ENCODE results near the gene RASGEF1B.

Gene RASGEF1B

DNA sequence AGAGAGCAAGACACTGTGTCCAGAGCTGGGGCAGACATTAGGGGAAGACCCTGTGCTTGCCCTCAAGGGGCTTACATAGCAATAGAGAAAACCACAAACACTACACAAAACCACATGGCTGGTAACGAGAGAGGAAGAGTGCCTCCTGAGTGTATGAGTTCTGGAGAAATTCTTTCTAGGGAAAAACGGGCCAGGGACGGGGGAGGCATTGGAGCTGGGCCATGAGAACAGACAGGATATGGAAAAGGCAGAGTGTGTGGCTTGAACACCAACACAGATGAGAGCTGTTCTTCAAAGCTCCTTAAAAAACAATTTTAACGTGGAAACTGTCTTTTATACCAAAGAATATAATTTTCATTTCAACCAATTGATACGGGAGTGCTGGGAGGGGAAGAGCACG is 42.7 kb downstream of the RASGEF1B start:
- H3K4me3 ChIP-seq (ENCODE audit: low read depth, low read length) = no peak overlapping the region
- TF ChIP-seq, protein P1, sequence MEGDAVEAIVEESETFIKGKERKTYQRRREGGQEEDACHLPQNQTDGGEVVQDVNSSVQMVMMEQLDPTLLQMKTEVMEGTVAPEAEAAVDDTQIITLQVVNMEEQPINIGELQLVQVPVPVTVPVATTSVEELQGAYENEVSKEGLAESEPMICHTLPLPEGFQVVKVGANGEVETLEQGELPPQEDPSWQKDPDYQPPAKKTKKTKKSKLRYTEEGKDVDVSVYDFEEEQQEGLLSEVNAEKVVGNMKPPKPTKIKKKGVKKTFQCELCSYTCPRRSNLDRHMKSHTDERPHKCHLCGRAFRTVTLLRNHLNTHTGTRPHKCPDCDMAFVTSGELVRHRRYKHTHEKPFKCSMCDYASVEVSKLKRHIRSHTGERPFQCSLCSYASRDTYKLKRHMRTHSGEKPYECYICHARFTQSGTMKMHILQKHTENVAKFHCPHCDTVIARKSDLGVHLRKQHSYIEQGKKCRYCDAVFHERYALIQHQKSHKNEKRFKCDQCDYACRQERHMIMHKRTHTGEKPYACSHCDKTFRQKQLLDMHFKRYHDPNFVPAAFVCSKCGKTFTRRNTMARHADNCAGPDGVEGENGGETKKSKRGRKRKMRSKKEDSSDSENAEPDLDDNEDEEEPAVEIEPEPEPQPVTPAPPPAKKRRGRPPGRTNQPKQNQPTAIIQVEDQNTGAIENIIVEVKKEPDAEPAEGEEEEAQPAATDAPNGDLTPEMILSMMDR (IDR thresholded peaks at IDR 0.05; ENCODE audit: low read depth, low read length) = no peak

DNA sequence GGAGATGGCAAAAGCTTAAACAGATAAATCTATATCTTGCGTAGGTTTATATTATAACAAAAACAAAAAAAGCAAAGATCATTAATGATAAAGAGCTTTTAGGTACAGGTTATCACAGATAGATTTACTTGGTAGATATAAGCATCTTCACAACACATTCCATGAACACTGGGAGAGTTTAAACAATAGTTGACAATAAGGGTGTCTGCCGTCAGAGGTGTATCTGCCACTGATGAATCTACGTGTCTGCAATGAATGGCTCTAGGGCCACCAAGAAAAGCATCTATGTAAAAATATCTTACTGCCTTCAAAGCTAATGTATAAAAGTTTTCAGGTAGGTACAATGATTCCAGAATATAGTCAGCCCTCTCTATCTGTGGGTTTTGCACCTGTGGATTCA is 43.7 kb downstream of the RASGEF1B start:
- H3K4me3 ChIP-seq (ENCODE audit: low read depth, low read length) = no peak overlapping the region
- TF ChIP-seq, protein P1 (IDR thresholded peaks at IDR 0.05; ENCODE audit: low read depth, low read length) = no peak

DNA sequence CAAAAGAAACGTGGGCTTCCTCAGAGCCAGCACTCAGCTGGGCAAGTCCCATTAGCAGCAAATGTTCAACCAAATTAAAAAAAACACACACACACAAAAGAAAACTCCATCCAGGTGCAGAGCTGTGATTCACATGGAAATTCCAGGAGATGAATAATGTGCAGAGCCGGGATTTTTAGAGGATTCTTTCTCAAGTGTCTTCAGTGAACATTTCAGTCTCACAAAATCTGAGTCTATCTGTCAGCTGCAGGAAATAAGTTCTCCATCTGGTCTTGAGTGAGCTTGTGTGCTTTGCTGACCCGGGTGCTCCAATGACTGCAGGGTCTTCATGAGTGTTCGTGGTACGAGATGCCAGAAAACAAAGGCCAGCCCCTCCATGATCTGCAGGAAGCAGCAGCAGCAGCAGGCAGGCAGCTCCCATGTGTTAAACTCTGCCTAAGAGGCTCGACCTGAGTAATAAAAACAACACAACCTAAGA is 44.3 kb downstream of the RASGEF1B start:
- TF ChIP-seq, protein P1 (IDR thresholded peaks at IDR 0.05; ENCODE audit: low read depth, low read length) = no peak
- no peak overlapping the region for H3K4me3 ChIP-seq (ENCODE audit: low read depth, low read length)

DNA sequence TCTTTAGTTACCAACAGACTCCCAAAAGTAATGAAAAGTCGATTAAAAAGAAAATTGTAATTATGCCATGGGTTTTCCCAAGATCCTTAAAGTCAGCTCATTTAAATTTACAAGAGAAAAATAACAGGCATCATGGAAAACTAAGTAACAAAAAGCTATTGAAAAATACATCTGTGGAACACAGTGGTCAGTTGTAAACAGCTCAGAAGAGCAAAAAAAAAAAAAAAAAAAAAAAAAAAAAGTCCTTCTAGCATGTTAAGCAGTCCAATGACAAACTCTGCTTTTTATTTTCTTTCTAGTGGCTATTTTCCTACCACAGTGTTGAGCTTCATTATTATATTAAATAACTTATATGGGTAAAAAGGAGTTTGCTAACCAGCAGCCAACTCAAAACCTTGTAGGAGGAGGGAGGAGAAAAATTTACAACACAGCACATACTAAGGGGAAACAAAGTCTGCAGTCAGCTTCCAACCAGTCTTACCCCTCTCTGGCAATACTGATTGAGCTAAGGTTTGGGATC is 44.9 kb downstream of the RASGEF1B start:
- no peak overlapping the region for H3K4me3 ChIP-seq (ENCODE audit: low read depth, low read length)
- TF ChIP-seq, protein P1 (IDR thresholded peaks at IDR 0.05; ENCODE audit: low read depth, low read length) = no peak

DNA sequence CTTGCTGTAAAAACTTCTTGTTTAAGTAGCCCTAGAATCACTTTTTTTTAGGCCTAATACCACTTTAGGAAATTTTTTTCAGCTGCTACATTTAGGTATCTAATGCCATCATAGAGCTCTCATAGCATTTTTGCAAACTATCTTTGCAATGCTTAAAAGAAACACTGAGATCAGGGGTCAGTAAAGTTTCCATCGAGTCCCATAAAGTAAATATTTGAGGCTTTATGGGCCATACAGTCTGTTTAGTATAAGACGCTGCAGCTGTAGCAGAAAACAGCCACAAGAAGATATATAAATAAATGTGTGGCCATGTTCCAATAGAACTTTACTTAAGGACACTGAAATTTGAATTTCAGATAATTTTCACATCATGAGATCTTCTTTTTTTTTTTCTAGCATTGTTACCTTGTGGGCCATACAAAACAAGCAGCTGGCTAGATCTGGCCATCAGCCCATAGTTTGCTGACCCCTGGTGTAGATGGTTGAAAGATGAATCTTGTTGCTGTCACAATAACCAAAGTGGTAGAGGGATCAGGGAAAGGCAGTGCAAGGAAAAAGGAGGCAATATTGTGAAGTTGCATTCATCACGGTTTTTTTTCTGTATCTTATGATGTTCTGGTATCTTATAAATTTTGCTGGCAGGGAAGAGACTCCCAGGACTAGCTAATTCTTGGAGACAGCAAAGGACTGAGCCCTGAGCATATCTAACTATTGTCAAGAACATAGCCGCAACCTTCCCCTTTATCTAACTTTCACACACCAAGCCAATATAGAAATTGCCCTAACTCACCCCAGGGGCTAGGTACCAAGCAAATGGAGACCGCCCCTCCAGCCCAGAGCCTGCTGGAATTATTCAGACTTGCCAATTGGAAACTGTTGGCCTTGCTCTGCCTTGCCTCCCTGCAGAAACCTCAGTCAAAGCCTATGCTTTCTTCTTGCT is 46.6 kb downstream of the RASGEF1B start:
- TF ChIP-seq, protein P1 (IDR thresholded peaks at IDR 0.05; ENCODE audit: low read depth, low read length) = no peak
- H3K4me3 ChIP-seq (ENCODE audit: low read depth, low read length) = no peak overlapping the region

DNA sequence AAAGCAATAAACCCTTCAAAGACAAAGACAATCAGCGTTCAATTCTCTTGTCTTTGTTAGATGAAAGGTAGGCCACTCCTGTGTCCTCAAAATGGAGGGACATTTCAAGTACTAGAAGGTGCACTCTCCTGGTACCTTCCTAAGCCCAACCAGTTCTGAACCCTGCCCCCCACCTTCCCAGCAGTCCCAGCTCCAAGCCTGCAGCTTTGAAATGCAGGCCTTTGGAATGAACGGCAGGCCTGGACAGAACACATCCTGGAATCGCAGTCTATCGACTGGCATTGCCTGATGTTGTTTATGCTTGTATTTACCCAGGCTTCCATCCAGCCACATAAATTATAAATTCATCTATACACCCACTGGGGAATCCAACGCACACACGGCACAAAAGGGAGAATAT is 47.4 kb downstream of the RASGEF1B start:
- H3K4me3 ChIP-seq (ENCODE audit: low read depth, low read length) = no peak overlapping the region
- TF ChIP-seq, protein P1 (IDR thresholded peaks at IDR 0.05; ENCODE audit: low read depth, low read length) = no peak

DNA sequence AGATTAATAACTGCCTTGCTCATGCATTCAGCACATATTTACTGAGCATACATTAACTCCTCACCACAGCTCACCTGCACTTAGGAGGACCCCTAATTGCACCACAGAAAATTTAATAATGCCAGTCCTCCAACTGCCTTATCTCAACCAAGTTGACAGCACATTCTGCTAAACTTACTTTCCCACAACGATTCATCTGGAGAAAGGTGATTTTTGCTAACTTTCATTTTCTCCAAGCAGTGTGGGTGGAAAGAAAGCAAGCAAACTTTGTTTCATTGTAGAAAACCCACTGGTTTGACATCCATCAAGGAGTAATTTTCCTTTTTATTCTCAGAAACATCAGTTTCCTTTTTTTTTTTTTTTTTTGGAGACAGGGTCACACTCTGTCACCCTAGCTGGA is 49.1 kb downstream of the RASGEF1B start:
- TF ChIP-seq, protein P1 (IDR thresholded peaks at IDR 0.05; ENCODE audit: low read depth, low read length) = no peak

More for the DNA sequence above, 49.1 kb downstream of the RASGEF1B start:
- H3K4me3 ChIP-seq (ENCODE audit: low read depth, low read length) = no peak overlapping the region
